COLO829 (cell line): ENCODE data around the gene ADGRL3.
"Not testable (repeated sequence)": the region's sequence is repeated elsewhere in the genome, so short reads cannot be mapped to it uniquely, and the experiment has no call there.

Source experiments
- DNase-seq: peaks from one replicate; pipeline ENCODE4 v3.0.0; 2012; ENCODE audit warnings: low spot score

ADGRL3 gene

DNA sequence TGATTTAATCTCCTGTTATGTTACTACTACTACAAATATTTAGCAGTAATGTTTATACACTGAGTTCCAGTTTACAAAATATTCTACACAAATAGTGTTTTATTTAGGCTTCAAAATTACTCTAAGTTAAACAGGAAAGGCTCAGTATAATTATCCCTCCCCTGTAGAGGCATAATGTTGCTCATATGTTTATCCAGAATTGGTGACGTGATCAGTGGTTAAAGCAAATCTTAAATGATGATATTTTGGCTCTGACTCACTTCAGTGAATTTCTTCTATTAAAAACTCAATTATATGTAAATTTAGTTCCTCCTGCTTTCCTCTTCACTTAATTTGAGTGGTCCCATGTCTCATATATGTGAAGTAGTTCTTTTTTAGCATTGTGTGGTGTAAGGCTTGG, 438.5 kb downstream of the ADGRL3 start:
- no peak for DNase-seq

GRCh38 chr4:61646746-61647350, 446.7 kb downstream of the ADGRL3 start:
- DNase-seq, result not testable (repeated sequence)

- no peak for DNase-seq
Measured at GRCh38 chr4:61648264-61648663, 448.1 kb downstream of the ADGRL3 start.

DNA sequence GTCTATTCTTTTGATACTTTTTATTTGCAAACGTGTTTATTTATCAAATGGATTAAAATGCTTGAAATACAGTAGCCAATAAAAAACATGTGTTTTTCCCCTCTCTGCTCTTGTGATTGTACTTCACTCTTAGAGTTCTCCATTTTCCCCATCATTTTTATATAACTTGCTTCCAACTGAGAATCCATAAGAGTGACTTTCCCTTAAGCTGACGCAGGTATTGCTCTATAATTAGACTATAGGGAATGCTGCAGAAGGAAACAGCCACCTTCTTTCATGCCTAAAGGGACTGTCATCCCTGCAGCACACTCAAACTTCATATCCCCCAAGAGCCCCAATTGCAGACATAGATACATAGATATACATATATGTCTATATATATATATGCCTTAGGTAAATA, 456.9 kb downstream of the ADGRL3 start:
- no peak for DNase-seq

GRCh38 chr4:61661960-61662359, 461.8 kb downstream of the ADGRL3 start:
- no peak for DNase-seq

GRCh38 chr4:61662362-61662761, 462.2 kb downstream of the ADGRL3 start:
- no peak for DNase-seq

GRCh38 chr4:61663310-61663709, 463.2 kb downstream of the ADGRL3 start:
- no peak for DNase-seq

GRCh38 chr4:61665649-61666048, 465.5 kb downstream of the ADGRL3 start:
- DNase-seq, result no peak

GRCh38 chr4:61666244-61666643, 466.1 kb downstream of the ADGRL3 start:
- DNase-seq, result no peak

DNA sequence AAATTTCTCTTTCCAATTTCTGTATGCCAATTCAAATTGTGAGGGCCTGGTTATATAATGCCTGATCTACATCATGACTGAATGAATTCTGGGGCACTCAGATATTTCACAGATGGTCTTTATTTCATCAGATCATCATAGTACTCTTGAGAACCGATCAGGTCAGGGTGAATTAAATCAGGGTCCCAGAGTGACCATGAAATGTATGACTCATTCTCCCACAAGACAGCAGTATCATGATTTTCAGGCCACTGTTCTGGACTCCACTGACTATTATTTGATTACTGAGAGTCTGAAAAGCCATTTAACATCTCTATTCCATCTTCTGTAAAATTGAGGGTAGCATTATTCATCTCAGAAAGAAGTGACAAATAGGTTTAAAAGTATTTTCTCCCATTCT, 471.5 kb downstream of the ADGRL3 start:
- DNase-seq, result no peak

DNA sequence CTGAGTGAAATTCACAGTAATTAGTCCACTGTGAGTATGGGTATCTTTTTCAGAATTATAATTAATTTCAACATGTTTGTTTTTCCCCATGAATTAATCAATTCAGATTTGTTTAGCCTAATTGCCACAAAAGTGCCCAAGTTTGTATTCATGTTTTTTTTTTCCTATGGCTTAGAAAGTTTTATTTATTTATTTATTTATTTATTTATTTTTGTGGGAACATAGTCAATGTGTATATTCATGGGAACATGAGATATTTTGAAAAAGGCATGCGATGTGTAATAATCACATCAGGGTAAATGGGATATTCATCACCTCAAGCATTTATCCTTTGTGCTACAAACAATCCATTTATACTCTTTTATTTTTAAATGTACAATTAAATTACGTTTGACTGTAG, 475.3 kb downstream of the ADGRL3 start:
- DNase-seq, result no peak

GRCh38 chr4:61678297-61678696, 478.2 kb downstream of the ADGRL3 start:
- DNase-seq, result no peak

DNA sequence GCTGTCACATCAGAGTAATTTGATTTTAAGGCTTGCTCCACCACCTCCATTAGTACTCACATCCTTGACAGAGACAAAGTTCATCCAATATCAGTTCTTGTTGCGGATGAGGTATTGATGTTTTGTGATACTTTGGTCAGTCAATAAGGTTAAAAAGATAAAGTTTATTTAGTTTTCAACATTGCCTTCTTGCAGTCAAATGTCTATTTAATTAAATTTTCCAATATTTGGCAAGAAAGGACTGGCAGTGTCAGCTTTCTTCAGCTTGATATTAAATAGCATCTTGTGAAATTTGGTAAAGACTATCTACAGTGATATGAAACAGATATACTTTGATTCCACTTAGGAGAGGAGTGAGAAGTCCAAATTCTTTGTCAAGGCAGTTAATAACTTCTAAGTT, 493.4 kb downstream of the ADGRL3 start:
- DNase-seq, result no peak

DNA sequence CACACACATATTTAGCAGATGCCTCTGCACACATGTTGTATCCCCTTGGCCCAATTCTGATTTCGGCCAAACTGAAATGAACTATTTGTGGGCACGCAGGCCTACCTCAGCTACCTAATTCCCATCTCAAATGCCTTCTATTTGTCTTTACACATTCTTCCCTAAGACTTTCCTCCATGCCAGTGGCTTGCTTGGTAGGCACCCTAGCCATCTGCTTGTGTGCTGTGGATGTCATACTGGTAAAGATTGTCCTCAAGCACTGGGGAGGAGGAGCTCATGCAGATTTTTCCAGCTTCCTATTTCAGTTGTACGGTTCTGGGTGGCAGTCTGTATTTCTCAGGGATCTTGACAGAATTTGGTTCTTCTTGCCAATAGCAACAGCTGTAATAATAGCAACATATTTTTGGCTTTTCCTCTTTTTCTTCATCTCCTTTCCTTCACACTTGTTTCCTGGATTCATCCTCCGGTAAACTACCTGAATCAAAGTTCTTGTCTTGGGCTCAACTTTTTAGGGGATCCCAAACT, 514.3 kb downstream of the ADGRL3 start:
- no peak for DNase-seq

GRCh38 chr4:61716426-61716825, 516.3 kb downstream of the ADGRL3 start:
- no peak for DNase-seq

- DNase-seq, result no peak
Measured at GRCh38 chr4:61723492-61723891, 523.4 kb downstream of the ADGRL3 start.

DNA sequence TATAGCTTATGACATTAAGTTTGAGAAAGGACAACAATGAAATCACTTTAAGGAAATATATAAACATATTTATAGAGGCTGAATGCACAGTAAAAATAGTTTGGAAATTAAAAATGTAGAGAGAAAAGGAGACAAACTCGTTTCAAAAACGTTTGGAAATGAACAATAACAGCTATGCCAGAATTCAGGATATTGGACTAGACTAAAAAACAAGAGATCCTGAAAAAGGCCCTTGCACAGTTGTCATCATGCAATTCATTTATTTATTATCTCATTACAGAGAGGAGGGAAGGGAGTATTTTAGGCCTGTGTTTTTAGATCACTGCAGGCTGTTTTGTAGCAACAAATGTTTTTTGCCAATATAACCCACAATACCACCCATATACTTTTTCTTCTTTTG, 527.2 kb downstream of the ADGRL3 start:
- DNase-seq, result no peak

DNA sequence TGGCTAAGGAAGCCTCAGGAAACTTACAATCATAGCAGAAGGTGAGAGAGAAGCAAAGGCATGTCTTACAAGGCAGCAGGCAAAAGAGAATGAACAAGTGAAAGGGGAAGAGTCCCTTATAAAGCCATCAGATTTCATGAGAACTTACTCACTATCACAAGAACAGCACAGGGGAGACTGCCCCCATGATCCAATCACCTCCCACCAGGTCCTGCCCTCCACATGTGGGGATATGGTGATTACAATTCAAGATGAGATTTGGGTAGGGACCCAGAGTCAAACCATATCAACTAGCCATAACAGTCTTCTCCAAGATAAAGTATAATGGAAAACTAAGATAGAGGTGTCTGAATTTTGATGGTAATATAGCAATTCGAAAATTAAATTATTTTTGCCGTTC, 534.3 kb downstream of the ADGRL3 start:
- no peak for DNase-seq

DNA sequence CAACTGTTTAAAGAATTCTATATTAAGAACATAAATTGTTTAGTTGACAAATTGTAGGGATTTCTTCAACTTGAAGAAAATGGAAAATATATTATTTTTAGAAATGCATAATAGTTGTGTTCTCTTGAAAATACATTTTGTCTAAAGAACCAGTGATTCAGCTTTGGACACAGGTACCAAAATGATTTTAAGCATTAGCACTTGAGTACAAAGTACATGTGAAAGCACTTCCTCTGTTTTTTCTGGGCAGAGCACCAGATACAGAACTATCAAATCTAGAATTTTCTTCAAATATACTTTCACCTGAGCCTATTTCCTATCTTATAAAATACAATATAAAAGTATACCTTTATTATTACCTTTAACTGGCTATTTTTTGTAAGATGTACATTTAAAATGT, 539.8 kb downstream of the ADGRL3 start:
- no peak for DNase-seq

DNA sequence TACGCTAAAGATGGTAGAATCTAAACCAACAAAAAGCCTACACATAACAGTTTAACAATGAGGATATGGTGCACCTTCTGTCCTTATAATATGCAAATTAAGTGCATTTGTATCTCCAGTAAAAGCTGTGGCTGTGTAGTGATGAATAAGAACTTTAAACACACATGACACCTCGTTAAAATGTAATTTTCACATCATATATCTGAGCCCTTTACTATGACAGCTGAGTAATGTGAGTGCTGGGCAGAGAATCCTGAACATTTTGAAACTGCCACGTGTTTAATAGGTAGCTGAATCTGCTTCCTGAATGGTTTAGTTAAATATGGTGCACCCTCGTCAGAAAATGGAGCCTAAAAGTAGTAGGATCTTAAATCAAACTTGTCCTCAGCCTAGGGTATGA, 540.8 kb downstream of the ADGRL3 start:
- no peak for DNase-seq

GRCh38 chr4:61741327-61742096, 541.4 kb downstream of the ADGRL3 start:
- DNase-seq, result peak; percentile 5

GRCh38 chr4:61750810-61751209, 550.7 kb downstream of the ADGRL3 start:
- DNase-seq, result no peak

- DNase-seq, result no peak
Measured at GRCh38 chr4:61752617-61753016, 552.5 kb downstream of the ADGRL3 start.

DNA sequence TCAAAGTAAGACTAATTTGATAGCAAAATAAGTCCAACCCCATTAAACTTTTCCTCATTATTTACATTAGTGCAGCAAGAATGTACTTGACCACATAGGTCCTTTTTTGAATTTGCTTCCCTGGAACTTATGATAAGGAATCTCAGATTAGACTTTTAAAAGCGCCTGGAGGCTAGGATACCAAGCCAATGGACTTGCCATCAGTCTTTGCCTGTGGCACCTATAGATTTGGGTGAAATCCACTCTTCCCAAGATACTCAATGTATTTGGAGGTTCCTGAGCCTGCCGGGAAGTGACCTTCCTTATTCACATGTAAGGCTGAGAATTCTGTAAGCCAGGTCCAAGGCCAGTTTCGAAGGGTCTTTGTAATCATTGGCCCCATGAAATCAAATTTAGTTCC, 553.6 kb downstream of the ADGRL3 start:
- no peak for DNase-seq
